Keratinocyte (primary cell): ENCODE measurements around the gene KRTAP3-2. TPM values are rescaled to one million over a fixed set of nuclear protein-coding genes. Genes with fewer than 3 reads are reported as not detected.

ENCODE experiments used
- DNase-seq: peaks from one replicate; pipeline ENCODE4 v3.0.0-alpha.2; 2011; ENCODE audit warnings: low read depth, missing footprints, low spot score
- FAIRE-seq: peaks from 2 replicates; lab custom pipeline; 2011; peaks lifted over from hg19 to GRCh38; lab: Jason Lieb, UNC
- H2AFZ ChIP-seq: 2 replicates; pipeline ENCODE4 v1.6.0; 2012; ENCODE audit warnings: low read length, control low read depth, inconsistent platforms; ENCODE audit not compliant: control insufficient read depth
- H3K27ac ChIP-seq: 2 replicates; pipeline ENCODE4 v1.5.1; 2011; ENCODE audit warnings: low read length; ENCODE audit not compliant: control insufficient read depth, insufficient read depth
- H3K27me3 ChIP-seq: 3 replicates; pipeline ENCODE4 v1.6.0; 2011; ENCODE audit warnings: low read length; ENCODE audit not compliant: control insufficient read depth, insufficient read depth; ENCODE audit errors: extremely low read depth
- H3K36me3 ChIP-seq, 2 experiments: 2 replicates in 1 of 2; 3 replicates in 1 of 2; pipeline ENCODE4 v1.5.1; 2011; ENCODE audit warnings: low read length in 2 of 2, mild to moderate bottlenecking in 1 of 2; ENCODE audit not compliant: control insufficient read depth in 2 of 2, insufficient read depth in 2 of 2; ENCODE audit errors: extremely low read depth in 1 of 2
- H3K4me1 ChIP-seq: 3 replicates; pipeline ENCODE4 v1.5.1; 2011; ENCODE audit warnings: low read length; ENCODE audit not compliant: control insufficient read depth, insufficient read depth; ENCODE audit errors: extremely low read depth
- H3K4me2 ChIP-seq: 3 replicates; pipeline ENCODE4 v1.6.0; 2011; ENCODE audit warnings: low read depth, low read length; ENCODE audit not compliant: control insufficient read depth, insufficient read depth; ENCODE audit errors: extremely low read depth
- H3K4me3 ChIP-seq, 3 experiments: fragments of 200-600 bp in 1 of 3; sonication (generic) in 1 of 3; 2 replicates in 2 of 3; 3 replicates in 1 of 3; pipeline ENCODE4 v1.5.1; 2011 to 2016; ENCODE audit warnings: low read length in 3 of 3, mild to moderate bottlenecking in 3 of 3, control low read depth in 2 of 3, inconsistent platforms in 1 of 3, low read depth in 1 of 3, mixed read lengths in 1 of 3, mixed run types in 1 of 3, moderate library complexity in 1 of 3; ENCODE audit not compliant: control insufficient read depth in 2 of 3, insufficient read depth in 2 of 3; ENCODE audit errors: extremely low read depth in 1 of 3
- H3K79me2 ChIP-seq: 2 replicates; pipeline ENCODE4 v1.6.0; 2012; ENCODE audit warnings: low read length; ENCODE audit not compliant: control insufficient read depth, insufficient read depth
- H3K9ac ChIP-seq: 3 replicates; pipeline ENCODE4 v1.6.0; 2011; ENCODE audit warnings: low read length; ENCODE audit not compliant: control insufficient read depth, insufficient read depth; ENCODE audit errors: extremely low read depth
- H3K9me1 ChIP-seq: 3 replicates; pipeline ENCODE4 v1.6.0; 2011; ENCODE audit warnings: low read length; ENCODE audit not compliant: control insufficient read depth, insufficient read depth; ENCODE audit errors: extremely low read depth
- H3K9me3 ChIP-seq: 2 replicates; pipeline ENCODE4 v1.5.1; 2012; ENCODE audit warnings: low read depth, low read length; ENCODE audit not compliant: control insufficient read depth
- H4K20me1 ChIP-seq: 3 replicates; pipeline ENCODE4 v1.6.0; 2011; ENCODE audit warnings: low read length; ENCODE audit not compliant: control insufficient read depth, insufficient read depth; ENCODE audit errors: extremely low read depth
- EZH2 ChIP-seq: IDR thresholded peaks from one replicate; pipeline ENCODE4 v1.6.1; 2012; ENCODE audit warnings: inconsistent platforms, mild to moderate bottlenecking, low read length, moderate library complexity
- dilution Hi-C: fragments of 300-500 bp; cut with MboI; formaldehyde crosslinking; loops from one replicate; pipeline ENCODE4 v1.7.0; 2020; ENCODE audit warnings: low sequenced_read_pairs; ENCODE audit not compliant: extremely low pct_ligation_motif_present
- polyA plus RNA-seq, 5 experiments: library from polyadenylated mRNA; depleted of rRNA in 3 of 5; stranded (reverse) in 3 of 5; stranded (forward) in 1 of 5; unstranded in 1 of 5; fragments of >200 nt; gene quantifications; 1 replicate in 1 of 5; 2 replicates in 3 of 5; 3 replicates in 1 of 5; pipeline versions ENCODE4 v1.2.1 to v1.2.3, GENCODE V29; 2011 to 2012; ENCODE audit warnings: missing spikeins in 2 of 5, low read depth in 1 of 5, low replicate concordance in 1 of 5
- TF ChIP-seq, protein P1 (sequence below), 3 experiments: IDR thresholded peaks in 1 of 3; conservative IDR thresholded peaks in 1 of 3; optimal IDR thresholded peaks in 1 of 3; 2 replicates in 2 of 3; 3 replicates in 1 of 3; pipeline versions ENCODE3 to v1.5.1; 2011; ENCODE audit warnings: low read length in 3 of 3, mild to moderate bottlenecking in 3 of 3, moderate library complexity in 2 of 3, control low read depth in 1 of 3, inconsistent platforms in 1 of 3; ENCODE audit not compliant: insufficient read depth in 2 of 3; ENCODE audit errors: extremely low read depth in 1 of 3

KRTAP3-2 gene
- polyA plus RNA-seq, 1 donor (not counting 4 experiments of a cell fraction or from before 2014, with no cell fraction given): not detected

DNA sequence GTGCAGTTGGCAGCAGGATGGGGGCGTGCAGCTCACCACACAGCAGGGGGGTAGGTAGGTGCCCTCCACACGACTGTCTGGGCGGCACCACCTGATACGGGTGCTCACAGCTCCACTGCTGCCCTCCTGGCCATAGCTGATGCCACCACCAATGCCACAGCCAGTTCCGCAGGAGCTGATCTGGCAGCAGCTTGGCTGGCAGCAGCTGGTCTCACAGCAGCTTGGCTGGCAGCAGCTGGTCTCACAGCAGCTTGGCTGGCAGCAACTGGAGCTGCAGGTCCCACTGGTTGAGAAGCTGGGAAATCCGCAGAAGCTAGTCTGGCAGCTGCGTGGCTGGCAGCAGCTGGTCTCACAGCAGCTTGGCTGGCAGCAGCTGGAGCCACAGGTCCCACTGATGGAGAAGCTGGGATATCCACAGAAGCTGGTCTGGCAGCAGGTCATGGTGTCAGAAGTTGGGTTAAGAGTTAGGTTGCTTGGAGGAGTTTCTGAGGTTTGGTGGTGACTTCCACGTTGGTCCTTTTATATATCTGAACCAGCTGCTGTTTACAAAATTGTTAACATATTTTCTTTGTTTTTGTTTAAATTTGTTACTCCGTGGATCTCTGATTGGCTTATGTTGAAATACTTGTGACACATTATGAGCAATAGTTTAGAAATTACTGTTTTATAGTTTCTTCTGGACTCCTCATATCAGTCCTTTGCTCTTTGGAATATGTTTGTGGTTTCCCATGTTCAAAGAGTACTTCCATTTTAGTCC is 27.2 kb upstream of the KRTAP3-2 start, which contains the start of gene KRTAP1-5:
Gene KRTAP1-5 (minus strand): TSS at position 494 of the 757 bp plus-strand sequence. CDS start 53 bp downstream, at position 441.
- Histone ChIP-seq H3K9me1 (no peaks in the 10 kb centered on the region), H3K4me1 (peaks cover 7% of the 10 kb centered on the region), H2AFZ (peak within 1 kb of the TSS; percentile 40), H3K9me3 (no peaks in the 10 kb centered on the region), H3K36me3 (no peaks in the 10 kb centered on the region), H3K4me3 (no peak within 1 kb of the TSS), H4K20me1 (no peaks in the 10 kb centered on the region), H3K79me2 (no peaks in the 10 kb centered on the region), H3K9ac (no peak within 1 kb of the TSS), H3K4me2 (peak within 1 kb of the TSS; percentile 48), H3K27ac (no peak within 1 kb of the TSS), H3K27me3 (no peaks in the 10 kb centered on the region)
- dilution Hi-C loops: no loop called here
- FAIRE-seq (peak; percentile 70), DNase-seq (no peak)
- TF ChIP-seq, protein P1, sequence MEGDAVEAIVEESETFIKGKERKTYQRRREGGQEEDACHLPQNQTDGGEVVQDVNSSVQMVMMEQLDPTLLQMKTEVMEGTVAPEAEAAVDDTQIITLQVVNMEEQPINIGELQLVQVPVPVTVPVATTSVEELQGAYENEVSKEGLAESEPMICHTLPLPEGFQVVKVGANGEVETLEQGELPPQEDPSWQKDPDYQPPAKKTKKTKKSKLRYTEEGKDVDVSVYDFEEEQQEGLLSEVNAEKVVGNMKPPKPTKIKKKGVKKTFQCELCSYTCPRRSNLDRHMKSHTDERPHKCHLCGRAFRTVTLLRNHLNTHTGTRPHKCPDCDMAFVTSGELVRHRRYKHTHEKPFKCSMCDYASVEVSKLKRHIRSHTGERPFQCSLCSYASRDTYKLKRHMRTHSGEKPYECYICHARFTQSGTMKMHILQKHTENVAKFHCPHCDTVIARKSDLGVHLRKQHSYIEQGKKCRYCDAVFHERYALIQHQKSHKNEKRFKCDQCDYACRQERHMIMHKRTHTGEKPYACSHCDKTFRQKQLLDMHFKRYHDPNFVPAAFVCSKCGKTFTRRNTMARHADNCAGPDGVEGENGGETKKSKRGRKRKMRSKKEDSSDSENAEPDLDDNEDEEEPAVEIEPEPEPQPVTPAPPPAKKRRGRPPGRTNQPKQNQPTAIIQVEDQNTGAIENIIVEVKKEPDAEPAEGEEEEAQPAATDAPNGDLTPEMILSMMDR (optimal IDR thresholded peaks at IDR 0.05 in 1 of 3, IDR thresholded peaks at IDR 0.05 in 1 of 3, conservative IDR thresholded peaks at IDR 0.05 in 1 of 3; ENCODE audit: extremely low read depth in 1 of 3, insufficient read depth in 2 of 3, low read length in 3 of 3): no peak
- no peak for TF ChIP-seq EZH2

DNA sequence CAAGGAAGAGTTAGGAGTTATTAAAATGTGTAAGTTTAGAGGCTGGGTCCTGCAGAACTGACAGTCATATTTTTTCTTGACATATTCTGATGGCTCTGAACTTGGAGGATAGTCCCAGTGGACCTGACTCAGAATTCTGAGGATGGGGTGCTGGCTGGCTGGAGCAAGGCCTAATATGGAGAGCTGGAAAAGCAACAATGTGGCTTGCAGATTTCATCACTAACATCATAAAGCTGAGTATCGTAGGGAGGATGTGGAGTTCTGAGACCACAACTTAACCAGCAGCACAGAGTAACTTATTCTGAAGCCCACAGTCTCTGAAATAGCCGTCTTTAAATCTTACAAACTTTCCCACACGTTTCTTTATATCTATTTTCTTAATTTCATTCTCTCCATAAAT is 25.0 kb upstream of the KRTAP3-2 start:
- Histone ChIP-seq H3K27me3 (no peaks in the 10 kb centered on the region), H3K79me2 (no peaks in the 10 kb centered on the region), H3K9me3 (no peaks in the 10 kb centered on the region), H2AFZ (no peak overlapping the region), H3K9me1 (no peaks in the 10 kb centered on the region), H3K27ac (no peak overlapping the region), H3K4me1 (peaks cover 7% of the 10 kb centered on the region), H3K4me3 (no peak overlapping the region), H3K9ac (no peak overlapping the region), H4K20me1 (no peaks in the 10 kb centered on the region), H3K36me3 (no peaks in the 10 kb centered on the region), H3K4me2 (no peak overlapping the region)
- dilution Hi-C loops: no loop called here
- DNase-seq (no peak), FAIRE-seq (no peak)
- TF ChIP-seq EZH2: no peak
- TF ChIP-seq, protein P1 (optimal IDR thresholded peaks at IDR 0.05 in 1 of 3, IDR thresholded peaks at IDR 0.05 in 1 of 3, conservative IDR thresholded peaks at IDR 0.05 in 1 of 3; ENCODE audit: extremely low read depth in 1 of 3, insufficient read depth in 2 of 3, low read length in 3 of 3): no peak
